Neural progenitor cell (in vitro differentiated cells): ENCODE data around the gene CCNB1IP1. TPM values are rescaled to one million over a fixed set of nuclear protein-coding genes. Genes with fewer than 3 reads are reported as not detected.
A peak's percentile ranks its signal among the peaks of the same experiment; 100 is the strongest.

Source experiments
- DNase-seq: peaks from one replicate; pipeline ENCODE4 v3.0.0-alpha.2; 2016; ENCODE audit warnings: low spot score
- H2AFZ ChIP-seq: fragments of 200-600 bp; sonication (generic); replicated peaks from 2 replicates; pipeline ENCODE4 v1.6.1; 2016; ENCODE audit warnings: antibody characterized with exemption
- H3F3A ChIP-seq: fragments of 200-600 bp; sonication (generic); 2 replicates; pipeline ENCODE4 v1.6.1; 2016; ENCODE audit warnings: antibody characterized with exemption, low read depth
- H3K27ac ChIP-seq: fragments of 200-600 bp; sonication (generic); 2 replicates; pipeline ENCODE4 v1.5.1; 2016; ENCODE audit warnings: mild to moderate bottlenecking
- H3K27me3 ChIP-seq: fragments of 200-600 bp; sonication (generic); 2 replicates; pipeline ENCODE4 v1.6.1; 2016; ENCODE audit warnings: mild to moderate bottlenecking, moderate library complexity
- H3K36me3 ChIP-seq: fragments of 200-600 bp; sonication (generic); 2 replicates; pipeline ENCODE4 v1.5.1; 2016
- H3K4me1 ChIP-seq: fragments of 200-600 bp; sonication (generic); 2 replicates; pipeline ENCODE4 v1.6.1; 2016; ENCODE audit warnings: mixed run types
- H3K4me2 ChIP-seq: fragments of 200-600 bp; sonication (generic); 2 replicates; pipeline ENCODE4 v1.6.1; 2016
- H3K4me3 ChIP-seq: fragments of 200-600 bp; sonication (generic); 2 replicates; pipeline ENCODE4 v1.5.1; 2016
- H3K79me2 ChIP-seq: fragments of 200-600 bp; sonication (generic); 2 replicates; pipeline ENCODE4 v1.6.1; 2016; ENCODE audit warnings: low read depth
- H3K9ac ChIP-seq: fragments of 200-600 bp; sonication (generic); 2 replicates; pipeline ENCODE4 v1.6.1; 2016
- H3K9me3 ChIP-seq: fragments of 200-600 bp; sonication (generic); 2 replicates; pipeline ENCODE4 v1.5.1; 2016; ENCODE audit warnings: low read depth
- H4K20me1 ChIP-seq: fragments of 200-600 bp; sonication (generic); 2 replicates; pipeline ENCODE4 v1.6.1; 2016; ENCODE audit warnings: low read depth
- H3K27ac Mint-ChIP-seq: 3 replicates; pipeline ENCODE4 v1.8.0; 2021; ENCODE audit warnings: mixed read lengths
- H3K27me3 Mint-ChIP-seq: 2 replicates; pipeline ENCODE4 v1.8.0; 2022; ENCODE audit warnings: low read depth, mild to moderate bottlenecking, inconsistent platforms, moderate library complexity, mixed read lengths; ENCODE audit not compliant: insufficient read depth
- H3K36me3 Mint-ChIP-seq: 3 replicates; pipeline ENCODE4 v1.8.0; 2021; ENCODE audit warnings: mixed read lengths
- H3K4me1 Mint-ChIP-seq: 3 replicates; pipeline ENCODE4 v1.8.0; 2021; ENCODE audit warnings: mixed read lengths
- H3K4me3 Mint-ChIP-seq: 3 replicates; pipeline ENCODE4 v1.8.0; 2021; ENCODE audit warnings: mild to moderate bottlenecking, moderate library complexity, mixed read lengths
- H3K9me3 Mint-ChIP-seq: 3 replicates; pipeline ENCODE4 v1.8.0; 2020; ENCODE audit warnings: mixed read lengths
- CTCF ChIP-seq: fragments of 200-600 bp; sonication (generic); IDR thresholded peaks from 2 replicates; pipeline ENCODE4 v1.5.1; 2017; ENCODE audit warnings: antibody characterized with exemption, mild to moderate bottlenecking
- EZH2 ChIP-seq: fragments of 200-600 bp; sonication (generic); IDR thresholded peaks from 2 replicates; pipeline ENCODE4 v1.6.1; 2017; ENCODE audit warnings: antibody characterized with exemption, mild to moderate bottlenecking, moderate library complexity
- EZH2phosphoT487 ChIP-seq: fragments of 200-600 bp; sonication (generic); IDR thresholded peaks from 2 replicates; pipeline ENCODE4 v1.6.1; 2017; ENCODE audit warnings: antibody characterized with exemption
- total RNA-seq: library from RNA; depleted of rRNA; stranded (reverse); fragments of >200 nt; gene quantifications from 2 replicates; pipeline ENCODE4 v1.2.3, GENCODE V29; 2015; ENCODE audit warnings: low replicate concordance

CCNB1IP1 gene
- total RNA-seq, 1 donor from 2014 or later, result 279 TPM

- H3F3A ChIP-seq, result peaks cover 8% of the 10 kb centered on the region
- Mint-ChIP-seq H3K36me3 (peaks cover 28% of the 10 kb centered on the region), H3K4me1 (peaks cover 8% of the 10 kb centered on the region), H3K4me3 (no peak overlapping the region), H3K27me3 (no peaks in the 10 kb centered on the region), H3K9me3 (no peaks in the 10 kb centered on the region), H3K27ac (no peak overlapping the region)
- no peak overlapping the region for H3K4me2 ChIP-seq
- no peaks in the 10 kb centered on the region for H3K27me3 ChIP-seq
- H3K79me2 ChIP-seq, result peaks cover 19% of the 10 kb centered on the region
- H3K9me3 ChIP-seq, result no peaks in the 10 kb centered on the region
- H4K20me1 ChIP-seq, result no peaks in the 10 kb centered on the region
- no peak overlapping the region for H3K27ac ChIP-seq
- no peak for DNase-seq
- TF ChIP-seq CTCF, result no peak
- TF ChIP-seq EZH2, result no peak
- TF ChIP-seq EZH2phosphoT487, result no peak
- H3K9ac ChIP-seq, result no peak overlapping the region
- H2AFZ ChIP-seq, result no peak overlapping the region
- peaks cover 16% of the 10 kb centered on the region for H3K36me3 ChIP-seq
- peaks cover 3% of the 10 kb centered on the region for H3K4me1 ChIP-seq
- no peak overlapping the region for H3K4me3 ChIP-seq
Observed at GRCh38 chr14:20347747-20348146, 14.7 kb upstream of the CCNB1IP1 start.

GRCh38 chr14:20346713-20347112, 13.6 kb upstream of the CCNB1IP1 start:
- H3K36me3 Mint-ChIP-seq, result peaks cover 21% of the 10 kb centered on the region
- Histone ChIP-seq H2AFZ (no peak overlapping the region), H3K79me2 (peaks cover 19% of the 10 kb centered on the region), H3K4me3 (no peak overlapping the region), H3K9ac (no peak overlapping the region), H3K27ac (no peak overlapping the region), H3K9me3 (no peaks in the 10 kb centered on the region), H3K27me3 (no peaks in the 10 kb centered on the region), H3K4me2 (no peak overlapping the region), H3K36me3 (peaks cover 12% of the 10 kb centered on the region), H3F3A (peaks cover 18% of the 10 kb centered on the region), H3K4me1 (peaks cover 3% of the 10 kb centered on the region), H4K20me1 (no peaks in the 10 kb centered on the region)
- no peaks in the 10 kb centered on the region for H3K27me3 Mint-ChIP-seq
- no peak overlapping the region for H3K27ac Mint-ChIP-seq
- DNase-seq, result no peak
- no peak overlapping the region for H3K4me3 Mint-ChIP-seq
- no peaks in the 10 kb centered on the region for H3K9me3 Mint-ChIP-seq
- peaks cover 8% of the 10 kb centered on the region for H3K4me1 Mint-ChIP-seq
- no peak for TF ChIP-seq EZH2phosphoT487
- TF ChIP-seq EZH2, result no peak
- TF ChIP-seq CTCF, result no peak

- Histone ChIP-seq H3K27ac (no peak overlapping the region), H3K79me2 (peaks cover 19% of the 10 kb centered on the region), H3K9ac (no peak overlapping the region), H3K4me1 (peaks cover 3% of the 10 kb centered on the region), H3K4me3 (no peak overlapping the region), H2AFZ (no peak overlapping the region), H4K20me1 (no peaks in the 10 kb centered on the region), H3K36me3 (peaks cover 8% of the 10 kb centered on the region), H3K27me3 (no peaks in the 10 kb centered on the region), H3F3A (peaks cover 25% of the 10 kb centered on the region), H3K4me2 (no peak overlapping the region), H3K9me3 (no peaks in the 10 kb centered on the region)
- H3K27ac Mint-ChIP-seq, result no peak overlapping the region
- H3K4me3 Mint-ChIP-seq, result peak overlapping the region; percentile 94
- H3K4me1 Mint-ChIP-seq, result peaks cover 10% of the 10 kb centered on the region
- DNase-seq, result no peak
- H3K9me3 Mint-ChIP-seq, result no peaks in the 10 kb centered on the region
- TF ChIP-seq EZH2 (no peak), EZH2phosphoT487 (no peak), CTCF (no peak)
- peaks cover 15% of the 10 kb centered on the region for H3K36me3 Mint-ChIP-seq
- H3K27me3 Mint-ChIP-seq, result no peaks in the 10 kb centered on the region
Observed at GRCh38 chr14:20345366-20345765, 12.3 kb upstream of the CCNB1IP1 start.
